ENCODE results near the gene SF3B3.
"Not testable (repeated sequence)": the region's sequence is repeated elsewhere in the genome, so short reads cannot be mapped to it uniquely, and the experiment has no call there.

The SF3B3 gene

GRCh38 chr16:70512456-70512855 lies 11.2 kb upstream of the SF3B3 start:
- DNase-seq (ENCODE audit: low read depth), result no peak

GRCh38 chr16:70520612-70521297 lies 2.9 kb upstream of the SF3B3 start:
- DNase-seq (ENCODE audit: low read depth), result no peak

GRCh38 chr16:70522216-70523075 lies 1.2 kb upstream of the SF3B3 start:
- DNase-seq (ENCODE audit: low read depth), result no peak

GRCh38 chr16:70523076-70523742 lies 407 bp upstream of the SF3B3 start, which contains the start of gene COG4:
Gene COG4, minus strand, starts transcription at chr16:70523554. Its CDS starts 11 bp downstream, at chr16:70523543.
- peak; percentile 82 for DNase-seq (ENCODE audit: low read depth)

- not testable (repeated sequence) for DNase-seq (ENCODE audit: low read depth)
These were observed 796 bp downstream of the SF3B3 start for GRCh38 chr16:70524399-70524825.

GRCh38 chr16:70526403-70526802 lies 2.8 kb downstream of the SF3B3 start:
- no peak for DNase-seq (ENCODE audit: low read depth)

GRCh38 chr16:70527315-70527996 lies 3.8 kb downstream of the SF3B3 start:
- no peak for DNase-seq (ENCODE audit: low read depth)

GRCh38 chr16:70529051-70529777 lies 5.6 kb downstream of the SF3B3 start:
- no peak for DNase-seq (ENCODE audit: low read depth)

GRCh38 chr16:70529954-70530353 lies 6.3 kb downstream of the SF3B3 start:
- not testable (repeated sequence) for DNase-seq (ENCODE audit: low read depth)

GRCh38 chr16:70534971-70535370 lies 11.4 kb downstream of the SF3B3 start:
- no peak for DNase-seq (ENCODE audit: low read depth)

GRCh38 chr16:70540994-70541393 lies 17.4 kb downstream of the SF3B3 start:
- no peak for DNase-seq (ENCODE audit: low read depth)

GRCh38 chr16:70544548-70544947 lies 20.9 kb downstream of the SF3B3 start:
- DNase-seq (ENCODE audit: low read depth), result no peak

- no peak for DNase-seq (ENCODE audit: low read depth)
These were observed 25.3 kb downstream of the SF3B3 start for GRCh38 chr16:70548936-70549335.

GRCh38 chr16:70550082-70550481 lies 26.5 kb downstream of the SF3B3 start:
- DNase-seq (ENCODE audit: low read depth), result no peak

- DNase-seq (ENCODE audit: low read depth), result no peak
These were observed 28.2 kb downstream of the SF3B3 start for GRCh38 chr16:70551788-70552187.

GRCh38 chr16:70552675-70553074 lies 29.1 kb downstream of the SF3B3 start:
- DNase-seq (ENCODE audit: low read depth), result no peak

GRCh38 chr16:70553645-70554044 lies 30.0 kb downstream of the SF3B3 start:
- no peak for DNase-seq (ENCODE audit: low read depth)

- DNase-seq (ENCODE audit: low read depth), result no peak
These were observed 32.4 kb downstream of the SF3B3 start for GRCh38 chr16:70556063-70556462.

GRCh38 chr16:70561623-70562022 lies 38.0 kb downstream of the SF3B3 start:
- DNase-seq (ENCODE audit: low read depth), result no peak

GRCh38 chr16:70563636-70564035 lies 40.0 kb downstream of the SF3B3 start:
- no peak for DNase-seq (ENCODE audit: low read depth)

GRCh38 chr16:70565053-70565452 lies 41.4 kb downstream of the SF3B3 start:
- DNase-seq (ENCODE audit: low read depth), result no peak

All from stimulated activated CD8-positive, alpha-beta memory T cell treated with anti-CD3 and anti-CD28 coated beads, Interleukin-15, amount 100 ng/mL, for 1 hour (primary cell).